ENCODE results near the gene GFM1.

GRCh38 chr3:158731486-158731885 is 87.2 kb downstream of the GFM1 start:
- TF ChIP-seq CTCF (IDR thresholded peaks at IDR 0.05) (no peak), POLR2A (IDR thresholded peaks at IDR 0.05) (no peak)
